ENCODE results near the gene WDR72. TPM values are rescaled to one million over a fixed set of nuclear protein-coding genes. Genes with fewer than 3 reads are reported as not detected.
"Not testable (repeated sequence)": the region's sequence is repeated elsewhere in the genome, so short reads cannot be mapped to it uniquely, and the experiment has no call there.

The WDR72 gene
- total RNA-seq, 4 donors from 2014 or later, result 87.7 to 110 (median 98.6) TPM

- Histone ChIP-seq H3K4me1 (no peaks in the 10 kb centered on the region), H3K27me3 (no peaks in the 10 kb centered on the region), H3K27ac (no peak overlapping the region), H3K9me3 (no peaks in the 10 kb centered on the region), H3K36me3 (no peaks in the 10 kb centered on the region), H3K4me3 (replicated peaks in 1 of 3) (no peak overlapping the region)
- intact Hi-C loops (cut with DNase I), result no loop called here
- WGBS, 2 donors, result 82 to 86% methylated on average over 9 of the region's 9 CpGs
- TF ChIP-seq POLR2A (IDR thresholded peaks at IDR 0.05), result no peak
- TF ChIP-seq, protein P1, sequence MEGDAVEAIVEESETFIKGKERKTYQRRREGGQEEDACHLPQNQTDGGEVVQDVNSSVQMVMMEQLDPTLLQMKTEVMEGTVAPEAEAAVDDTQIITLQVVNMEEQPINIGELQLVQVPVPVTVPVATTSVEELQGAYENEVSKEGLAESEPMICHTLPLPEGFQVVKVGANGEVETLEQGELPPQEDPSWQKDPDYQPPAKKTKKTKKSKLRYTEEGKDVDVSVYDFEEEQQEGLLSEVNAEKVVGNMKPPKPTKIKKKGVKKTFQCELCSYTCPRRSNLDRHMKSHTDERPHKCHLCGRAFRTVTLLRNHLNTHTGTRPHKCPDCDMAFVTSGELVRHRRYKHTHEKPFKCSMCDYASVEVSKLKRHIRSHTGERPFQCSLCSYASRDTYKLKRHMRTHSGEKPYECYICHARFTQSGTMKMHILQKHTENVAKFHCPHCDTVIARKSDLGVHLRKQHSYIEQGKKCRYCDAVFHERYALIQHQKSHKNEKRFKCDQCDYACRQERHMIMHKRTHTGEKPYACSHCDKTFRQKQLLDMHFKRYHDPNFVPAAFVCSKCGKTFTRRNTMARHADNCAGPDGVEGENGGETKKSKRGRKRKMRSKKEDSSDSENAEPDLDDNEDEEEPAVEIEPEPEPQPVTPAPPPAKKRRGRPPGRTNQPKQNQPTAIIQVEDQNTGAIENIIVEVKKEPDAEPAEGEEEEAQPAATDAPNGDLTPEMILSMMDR (IDR thresholded peaks at IDR 0.05), result no peak
- DNase-seq, result no peak
These were observed 32.1 kb upstream of the WDR72 start for GRCh38 chr15:53791581-53791980.

DNA sequence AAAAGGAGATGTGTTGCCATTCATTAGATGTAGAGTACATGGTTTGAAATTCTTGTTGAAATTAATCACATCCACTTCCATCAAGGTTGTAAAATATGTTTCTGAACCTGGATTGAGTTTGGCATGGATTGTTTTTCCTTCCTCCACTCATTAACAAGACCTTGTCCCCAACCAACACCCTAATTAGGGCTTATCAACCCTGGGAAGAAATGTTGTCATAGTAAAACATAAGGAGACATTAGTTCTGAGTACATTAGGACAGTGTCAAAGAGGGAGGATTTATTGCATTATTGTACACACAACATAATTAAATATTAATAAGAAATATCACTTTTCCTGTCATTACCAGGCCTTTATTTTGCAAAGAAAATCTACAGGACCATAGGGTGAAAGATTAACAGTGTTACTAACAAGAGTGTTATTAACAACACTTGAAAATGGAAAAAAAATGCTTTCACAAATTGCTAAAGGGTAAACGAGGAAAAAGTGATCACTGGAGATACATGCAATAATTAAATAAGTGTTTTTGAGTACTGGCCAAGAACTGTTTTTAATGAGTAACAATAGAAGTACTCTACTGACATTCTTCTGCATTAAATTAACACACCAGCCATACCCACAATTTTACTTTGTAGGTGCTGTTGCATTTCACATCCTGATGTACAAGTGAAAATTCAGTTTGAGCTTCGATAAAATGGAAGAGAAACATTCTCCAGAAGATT, 30.4 kb upstream of the WDR72 start:
- intact Hi-C loops (cut with DNase I), result no loop called here
- no peaks in the 10 kb centered on the region for H3K27me3 ChIP-seq
- no peaks in the 10 kb centered on the region for H3K4me1 ChIP-seq
- no peak for TF ChIP-seq POLR2A (IDR thresholded peaks at IDR 0.05)
- TF ChIP-seq, protein P1 (IDR thresholded peaks at IDR 0.05), result no peak
- H3K27ac ChIP-seq, result no peak overlapping the region
- WGBS, 2 donors, result 72 to 77% methylated on average over 2 of the region's 2 CpGs
- H3K9me3 ChIP-seq, result no peaks in the 10 kb centered on the region
- H3K4me3 ChIP-seq (replicated peaks in 1 of 3), result no peak overlapping the region
- DNase-seq, result no peak
- H3K36me3 ChIP-seq, result no peaks in the 10 kb centered on the region

- no peaks in the 10 kb centered on the region for H3K4me1 ChIP-seq
- H3K27ac ChIP-seq, result no peak overlapping the region
- DNase-seq, result no peak
- intact Hi-C loops (cut with DNase I), result no loop called here
- H3K4me3 ChIP-seq (replicated peaks in 1 of 3), result no peak overlapping the region
- TF ChIP-seq POLR2A (IDR thresholded peaks at IDR 0.05), result no peak
- TF ChIP-seq, protein P1 (IDR thresholded peaks at IDR 0.05), result no peak
- no peaks in the 10 kb centered on the region for H3K9me3 ChIP-seq
- no peaks in the 10 kb centered on the region for H3K36me3 ChIP-seq
- WGBS, 2 donors, result 77 to 94% methylated on average over 2 of the region's 2 CpGs
- no peaks in the 10 kb centered on the region for H3K27me3 ChIP-seq
These were observed 26.9 kb upstream of the WDR72 start for GRCh38 chr15:53786401-53786800.

- H3K4me1 ChIP-seq; H3K27ac ChIP-seq; intact Hi-C loops (cut with DNase I); H3K36me3 ChIP-seq; H3K9me3 ChIP-seq; H3K27me3 ChIP-seq; DNase-seq; H3K4me3 ChIP-seq (replicated peaks in 1 of 3): not testable (repeated sequence)
- 87% methylated on average over 2 of the region's 2 CpGs for WGBS, 2 donors
These were observed 25.8 kb upstream of the WDR72 start for GRCh38 chr15:53785241-53785640.

GRCh38 chr15:53762916-53763315, 3.5 kb upstream of the WDR72 start:
- TF ChIP-seq POLR2A (IDR thresholded peaks at IDR 0.05), result no peak
- TF ChIP-seq, protein P1 (IDR thresholded peaks at IDR 0.05), result no peak
- Histone ChIP-seq H3K9me3 (no peaks in the 10 kb centered on the region), H3K4me3 (replicated peaks in 1 of 3) (no peak overlapping the region), H3K27me3 (no peaks in the 10 kb centered on the region), H3K4me1 (no peaks in the 10 kb centered on the region), H3K36me3 (no peaks in the 10 kb centered on the region), H3K27ac (no peak overlapping the region)
- no peak for DNase-seq
- WGBS, 2 donors, result 89 to 95% methylated on average over 2 of the region's 2 CpGs
- intact Hi-C loops (cut with DNase I), result no loop called here
